Neural progenitor cell (in vitro differentiated cells): ENCODE measurements around the gene VAV3. TPM values are rescaled to one million over a fixed set of nuclear protein-coding genes. Genes with fewer than 3 reads are reported as not detected.

Experiments
- DNase-seq: peaks from one replicate; pipeline ENCODE4 v3.0.0-alpha.2; 2016; ENCODE audit warnings: low spot score
- H2AFZ ChIP-seq: fragments of 200-600 bp; sonication (generic); replicated peaks from 2 replicates; pipeline ENCODE4 v1.6.1; 2016; ENCODE audit warnings: antibody characterized with exemption
- H3F3A ChIP-seq: fragments of 200-600 bp; sonication (generic); 2 replicates; pipeline ENCODE4 v1.6.1; 2016; ENCODE audit warnings: antibody characterized with exemption, low read depth
- H3K27ac ChIP-seq: fragments of 200-600 bp; sonication (generic); 2 replicates; pipeline ENCODE4 v1.5.1; 2016; ENCODE audit warnings: mild to moderate bottlenecking
- H3K27me3 ChIP-seq: fragments of 200-600 bp; sonication (generic); 2 replicates; pipeline ENCODE4 v1.6.1; 2016; ENCODE audit warnings: mild to moderate bottlenecking, moderate library complexity
- H3K36me3 ChIP-seq: fragments of 200-600 bp; sonication (generic); 2 replicates; pipeline ENCODE4 v1.5.1; 2016
- H3K4me1 ChIP-seq: fragments of 200-600 bp; sonication (generic); 2 replicates; pipeline ENCODE4 v1.6.1; 2016; ENCODE audit warnings: mixed run types
- H3K4me2 ChIP-seq: fragments of 200-600 bp; sonication (generic); 2 replicates; pipeline ENCODE4 v1.6.1; 2016
- H3K4me3 ChIP-seq: fragments of 200-600 bp; sonication (generic); 2 replicates; pipeline ENCODE4 v1.5.1; 2016
- H3K79me2 ChIP-seq: fragments of 200-600 bp; sonication (generic); 2 replicates; pipeline ENCODE4 v1.6.1; 2016; ENCODE audit warnings: low read depth
- H3K9ac ChIP-seq: fragments of 200-600 bp; sonication (generic); 2 replicates; pipeline ENCODE4 v1.6.1; 2016
- H3K9me3 ChIP-seq: fragments of 200-600 bp; sonication (generic); 2 replicates; pipeline ENCODE4 v1.5.1; 2016; ENCODE audit warnings: low read depth
- H4K20me1 ChIP-seq: fragments of 200-600 bp; sonication (generic); 2 replicates; pipeline ENCODE4 v1.6.1; 2016; ENCODE audit warnings: low read depth
- H3K27ac Mint-ChIP-seq: 3 replicates; pipeline ENCODE4 v1.8.0; 2021; ENCODE audit warnings: mixed read lengths
- H3K27me3 Mint-ChIP-seq: 2 replicates; pipeline ENCODE4 v1.8.0; 2022; ENCODE audit warnings: low read depth, mild to moderate bottlenecking, inconsistent platforms, moderate library complexity, mixed read lengths; ENCODE audit not compliant: insufficient read depth
- H3K36me3 Mint-ChIP-seq: 3 replicates; pipeline ENCODE4 v1.8.0; 2021; ENCODE audit warnings: mixed read lengths
- H3K4me1 Mint-ChIP-seq: 3 replicates; pipeline ENCODE4 v1.8.0; 2021; ENCODE audit warnings: mixed read lengths
- H3K4me3 Mint-ChIP-seq: 3 replicates; pipeline ENCODE4 v1.8.0; 2021; ENCODE audit warnings: mild to moderate bottlenecking, moderate library complexity, mixed read lengths
- H3K9me3 Mint-ChIP-seq: 3 replicates; pipeline ENCODE4 v1.8.0; 2020; ENCODE audit warnings: mixed read lengths
- CTCF ChIP-seq: fragments of 200-600 bp; sonication (generic); IDR thresholded peaks from 2 replicates; pipeline ENCODE4 v1.5.1; 2017; ENCODE audit warnings: antibody characterized with exemption, mild to moderate bottlenecking
- EZH2 ChIP-seq: fragments of 200-600 bp; sonication (generic); IDR thresholded peaks from 2 replicates; pipeline ENCODE4 v1.6.1; 2017; ENCODE audit warnings: antibody characterized with exemption, mild to moderate bottlenecking, moderate library complexity
- EZH2phosphoT487 ChIP-seq: fragments of 200-600 bp; sonication (generic); IDR thresholded peaks from 2 replicates; pipeline ENCODE4 v1.6.1; 2017; ENCODE audit warnings: antibody characterized with exemption
- total RNA-seq: library from RNA; depleted of rRNA; stranded (reverse); fragments of >200 nt; gene quantifications from 2 replicates; pipeline ENCODE4 v1.2.3, GENCODE V29; 2015; ENCODE audit warnings: low replicate concordance

Gene VAV3
- total RNA-seq, 1 donor from 2014 or later: 1.7 TPM

- Mint-ChIP-seq H3K4me3 (no peak overlapping the region), H3K27me3 (no peaks in the 10 kb centered on the region), H3K36me3 (no peaks in the 10 kb centered on the region), H3K27ac (no peak overlapping the region), H3K9me3 (peaks cover 3% of the 10 kb centered on the region), H3K4me1 (peaks cover 10% of the 10 kb centered on the region)
- H3F3A ChIP-seq: peaks cover 13% of the 10 kb centered on the region
- no peaks in the 10 kb centered on the region for H3K9me3 ChIP-seq
- peaks cover 10% of the 10 kb centered on the region for H3K4me1 ChIP-seq
- H3K27me3 ChIP-seq: peaks cover 7% of the 10 kb centered on the region
- no peak overlapping the region for H2AFZ ChIP-seq
- DNase-seq: peak; percentile 56
- no peak overlapping the region for H3K9ac ChIP-seq
- H3K36me3 ChIP-seq: no peaks in the 10 kb centered on the region
- no peak overlapping the region for H3K4me3 ChIP-seq
- no peaks in the 10 kb centered on the region for H3K79me2 ChIP-seq
- TF ChIP-seq EZH2phosphoT487 (no peak), CTCF (no peak), EZH2 (no peak)
- H3K27ac ChIP-seq: no peak overlapping the region
- no peaks in the 10 kb centered on the region for H4K20me1 ChIP-seq
- peak overlapping the region; percentile 33 for H3K4me2 ChIP-seq
Observed at GRCh38 chr1:107867422-107867821, 97.6 kb downstream of the VAV3 start.

- Histone ChIP-seq H3K4me1 (peaks cover 10% of the 10 kb centered on the region), H3K79me2 (no peaks in the 10 kb centered on the region), H3K9me3 (no peaks in the 10 kb centered on the region), H3K27me3 (peaks cover 7% of the 10 kb centered on the region), H3F3A (peaks cover 13% of the 10 kb centered on the region), H3K4me3 (no peak overlapping the region), H3K36me3 (no peaks in the 10 kb centered on the region), H3K27ac (no peak overlapping the region), H4K20me1 (no peaks in the 10 kb centered on the region), H2AFZ (no peak overlapping the region), H3K4me2 (peak overlapping the region; percentile 33), H3K9ac (no peak overlapping the region)
- no peaks in the 10 kb centered on the region for H3K36me3 Mint-ChIP-seq
- H3K4me3 Mint-ChIP-seq: no peak overlapping the region
- H3K4me1 Mint-ChIP-seq: peaks cover 14% of the 10 kb centered on the region
- no peaks in the 10 kb centered on the region for H3K27me3 Mint-ChIP-seq
- DNase-seq: no peak
- peaks cover 3% of the 10 kb centered on the region for H3K9me3 Mint-ChIP-seq
- H3K27ac Mint-ChIP-seq: no peak overlapping the region
- no peak for TF ChIP-seq CTCF
Observed at GRCh38 chr1:107866870-107867269, 98.1 kb downstream of the VAV3 start.

- no peak overlapping the region for H2AFZ ChIP-seq
- no peaks in the 10 kb centered on the region for H3K79me2 ChIP-seq
- H3K4me2 ChIP-seq: no peak overlapping the region
- no peak for DNase-seq
- no peaks in the 10 kb centered on the region for H3K27me3 Mint-ChIP-seq
- no peak overlapping the region for H3K4me3 Mint-ChIP-seq
- H3K27ac Mint-ChIP-seq: no peak overlapping the region
- H3K9ac ChIP-seq: no peak overlapping the region
- no peaks in the 10 kb centered on the region for H3K36me3 ChIP-seq
- H3K27me3 ChIP-seq: peaks cover 7% of the 10 kb centered on the region
- H3K36me3 Mint-ChIP-seq: no peaks in the 10 kb centered on the region
- H3K27ac ChIP-seq: no peak overlapping the region
- H3K4me1 Mint-ChIP-seq: peaks cover 15% of the 10 kb centered on the region
- no peak overlapping the region for H3K4me3 ChIP-seq
- H3K4me1 ChIP-seq: peaks cover 10% of the 10 kb centered on the region
- H3F3A ChIP-seq: peaks cover 13% of the 10 kb centered on the region
- no peak for TF ChIP-seq EZH2
- H3K9me3 ChIP-seq: no peaks in the 10 kb centered on the region
- H3K9me3 Mint-ChIP-seq: peaks cover 3% of the 10 kb centered on the region
- no peaks in the 10 kb centered on the region for H4K20me1 ChIP-seq
Observed at GRCh38 chr1:107865627-107866026, 99.4 kb downstream of the VAV3 start.

GRCh38 chr1:107863342-107863741 lies 101.6 kb downstream of the VAV3 start:
- peaks cover 10% of the 10 kb centered on the region for H3K4me1 ChIP-seq
- H3K27ac ChIP-seq: no peak overlapping the region
- no peak overlapping the region for H2AFZ ChIP-seq
- no peak overlapping the region for H3K9ac ChIP-seq
- H3K4me2 ChIP-seq: no peak overlapping the region
- Mint-ChIP-seq H3K27ac (no peak overlapping the region), H3K4me3 (no peak overlapping the region), H3K36me3 (no peaks in the 10 kb centered on the region), H3K9me3 (no peaks in the 10 kb centered on the region), H3K4me1 (peaks cover 15% of the 10 kb centered on the region), H3K27me3 (no peaks in the 10 kb centered on the region)
- no peak for DNase-seq
- H3K36me3 ChIP-seq: no peaks in the 10 kb centered on the region
- H3F3A ChIP-seq: peaks cover 13% of the 10 kb centered on the region
- TF ChIP-seq CTCF (no peak), EZH2phosphoT487 (no peak), EZH2 (no peak)
- peaks cover 2% of the 10 kb centered on the region for H3K27me3 ChIP-seq
- no peak overlapping the region for H3K4me3 ChIP-seq
- no peaks in the 10 kb centered on the region for H3K9me3 ChIP-seq
- H4K20me1 ChIP-seq: no peaks in the 10 kb centered on the region
- no peaks in the 10 kb centered on the region for H3K79me2 ChIP-seq
